ENCODE measurements around the gene IZUMO4. TPM values are rescaled to one million over a fixed set of nuclear protein-coding genes. Genes with fewer than 3 reads are reported as not detected.
"Not testable (repeated sequence)": the region's sequence is repeated elsewhere in the genome, so short reads cannot be mapped to it uniquely, and the experiment has no call there.

Gene IZUMO4
- total RNA-seq, 1 experiment from 2014 or later, result 5.3 TPM

- intact Hi-C loops (cut with micrococcal nuclease), result no loop called here
- no peak for TF ChIP-seq CTCF (IDR thresholded peaks at IDR 0.05; ENCODE audit: unreplicated experiment)
- Mint-ChIP-seq H3K4me1 (ENCODE audit: insufficient read depth, unreplicated experiment) (no peaks in the 10 kb centered on the region), H3K27me3 (ENCODE audit: insufficient read depth, unreplicated experiment) (no peaks in the 10 kb centered on the region), H3K9me3 (ENCODE audit: unreplicated experiment) (no peaks in the 10 kb centered on the region), H3K27ac (ENCODE audit: low read depth, unreplicated experiment) (no peak overlapping the region), H3K4me3 (ENCODE audit: unreplicated experiment) (no peak overlapping the region), H3K36me3 (ENCODE audit: insufficient read depth, unreplicated experiment) (peaks cover 72% of the 10 kb centered on the region)
- no TSS peak for BruUV-seq (replicated peaks)
- CTCF ChIA-PET, result no interaction called here
- POLR2A ChIA-PET, result interaction anchor here (0.6 kb wide), 1 partner anchor 90 kb away, joined by 3 read pairs; no protein-coding TSS in a partner anchor
- no peak for DNase-seq (ENCODE audit: unreplicated experiment)
Observed at GRCh38 chr19:2126879-2127518, 30.3 kb downstream of the IZUMO4 start.

- ChIA-PET POLR2A (no interaction called here), CTCF (no interaction called here)
- no peak for DNase-seq (ENCODE audit: unreplicated experiment)
- peaks cover 73% of the 10 kb centered on the region for H3K36me3 Mint-ChIP-seq (ENCODE audit: insufficient read depth, unreplicated experiment)
- no peaks in the 10 kb centered on the region for H3K27me3 Mint-ChIP-seq (ENCODE audit: insufficient read depth, unreplicated experiment)
- TF ChIP-seq CTCF (IDR thresholded peaks at IDR 0.05; ENCODE audit: unreplicated experiment), result no peak
- BruUV-seq (replicated peaks), result no TSS peak
- no peaks in the 10 kb centered on the region for H3K9me3 Mint-ChIP-seq (ENCODE audit: unreplicated experiment)
- no peak overlapping the region for H3K4me3 Mint-ChIP-seq (ENCODE audit: unreplicated experiment)
- intact Hi-C loops (cut with micrococcal nuclease), result no loop called here
- H3K27ac Mint-ChIP-seq (ENCODE audit: low read depth, unreplicated experiment), result no peak overlapping the region
- no peaks in the 10 kb centered on the region for H3K4me1 Mint-ChIP-seq (ENCODE audit: insufficient read depth, unreplicated experiment)
Observed at GRCh38 chr19:2127758-2128157, 31.0 kb downstream of the IZUMO4 start.

GRCh38 chr19:2128252-2128651, 31.5 kb downstream of the IZUMO4 start:
- CTCF ChIA-PET; DNase-seq (ENCODE audit: unreplicated experiment); H3K9me3 Mint-ChIP-seq (ENCODE audit: unreplicated experiment); H3K27me3 Mint-ChIP-seq (ENCODE audit: insufficient read depth, unreplicated experiment); H3K4me1 Mint-ChIP-seq (ENCODE audit: insufficient read depth, unreplicated experiment); intact Hi-C loops (cut with micrococcal nuclease); H3K4me3 Mint-ChIP-seq (ENCODE audit: unreplicated experiment); BruUV-seq (replicated peaks); POLR2A ChIA-PET; H3K27ac Mint-ChIP-seq (ENCODE audit: low read depth, unreplicated experiment): not testable (repeated sequence)
- peaks cover 74% of the 10 kb centered on the region for H3K36me3 Mint-ChIP-seq (ENCODE audit: insufficient read depth, unreplicated experiment)

GRCh38 chr19:2129022-2129421, 32.3 kb downstream of the IZUMO4 start:
- BruUV-seq (replicated peaks), result no TSS peak
- Mint-ChIP-seq H3K4me1 (ENCODE audit: insufficient read depth, unreplicated experiment) (no peaks in the 10 kb centered on the region), H3K36me3 (ENCODE audit: insufficient read depth, unreplicated experiment) (peaks cover 73% of the 10 kb centered on the region), H3K27me3 (ENCODE audit: insufficient read depth, unreplicated experiment) (no peaks in the 10 kb centered on the region), H3K27ac (ENCODE audit: low read depth, unreplicated experiment) (no peak overlapping the region), H3K4me3 (ENCODE audit: unreplicated experiment) (no peak overlapping the region), H3K9me3 (ENCODE audit: unreplicated experiment) (no peaks in the 10 kb centered on the region)
- DNase-seq (ENCODE audit: unreplicated experiment), result no peak
- POLR2A ChIA-PET, result interaction anchor here (0.6 kb wide), 1 partner anchor 299 kb away, joined by 3 read pairs; no protein-coding TSS in a partner anchor
- CTCF ChIA-PET, result interaction anchor here (0.6 to 0.7 kb wide), 2 partner anchors 174 to 976 kb away, joined by 4 read pairs; no protein-coding TSS in a partner anchor
- TF ChIP-seq CTCF (IDR thresholded peaks at IDR 0.05; ENCODE audit: unreplicated experiment), result no peak
- intact Hi-C loops (cut with micrococcal nuclease), result no loop called here

Data from MCF 10A (cell line).